HL-60 (cell line): ENCODE measurements around the gene CTNNA1.

Experiments used
- SPI1 ChIP-seq: IDR thresholded peaks from 2 replicates; pipeline ENCODE4 v1.6.1; 2012; ENCODE audit warnings: low read depth, mild to moderate bottlenecking, borderline replicate concordance
- TF ChIP-seq, protein P1 (sequence below): IDR thresholded peaks from one replicate; pipeline ENCODE4 v1.5.1; 2011; ENCODE audit warnings: low read length, control low read depth, inconsistent platforms; ENCODE audit not compliant: insufficient read depth

DNA sequence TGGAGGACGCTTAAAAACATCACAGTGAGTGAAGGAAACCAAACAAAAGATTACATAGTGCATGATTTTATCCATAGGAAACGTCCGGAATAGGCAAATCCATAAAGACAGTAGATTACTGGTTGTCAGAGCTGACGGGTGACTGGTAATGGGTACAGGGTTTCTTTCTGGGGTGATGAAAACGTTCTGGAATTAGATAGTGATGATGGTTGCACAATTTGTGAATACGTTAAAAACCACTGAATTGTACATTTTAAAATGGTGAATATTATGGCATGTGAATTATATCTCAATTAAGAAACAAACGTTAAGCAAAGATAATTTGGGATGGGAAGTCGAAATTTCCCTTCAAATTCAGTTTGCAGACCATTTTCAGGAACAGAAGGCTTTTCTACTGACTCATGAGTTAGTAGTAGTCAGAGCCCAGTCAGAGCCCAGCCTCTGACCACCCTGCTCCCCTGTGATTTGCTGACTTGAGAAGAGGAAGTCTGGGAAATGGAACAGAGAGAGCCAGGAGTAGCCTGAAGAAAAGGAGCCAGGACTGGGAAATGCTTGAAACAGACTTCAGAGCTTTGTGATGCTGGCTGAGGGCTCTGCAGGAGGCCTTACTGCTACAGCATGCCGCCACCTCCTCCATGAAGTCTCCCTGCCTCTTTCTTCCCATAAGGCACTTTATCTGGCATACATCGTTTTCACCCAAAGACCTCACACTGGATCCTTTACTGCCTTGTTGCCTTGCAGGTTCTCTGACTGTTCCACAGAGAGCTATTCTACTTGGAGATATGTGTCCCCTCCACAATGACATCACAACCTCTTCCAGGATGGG, 46.4 kb upstream of the CTNNA1 start:
- TF ChIP-seq, protein P1, sequence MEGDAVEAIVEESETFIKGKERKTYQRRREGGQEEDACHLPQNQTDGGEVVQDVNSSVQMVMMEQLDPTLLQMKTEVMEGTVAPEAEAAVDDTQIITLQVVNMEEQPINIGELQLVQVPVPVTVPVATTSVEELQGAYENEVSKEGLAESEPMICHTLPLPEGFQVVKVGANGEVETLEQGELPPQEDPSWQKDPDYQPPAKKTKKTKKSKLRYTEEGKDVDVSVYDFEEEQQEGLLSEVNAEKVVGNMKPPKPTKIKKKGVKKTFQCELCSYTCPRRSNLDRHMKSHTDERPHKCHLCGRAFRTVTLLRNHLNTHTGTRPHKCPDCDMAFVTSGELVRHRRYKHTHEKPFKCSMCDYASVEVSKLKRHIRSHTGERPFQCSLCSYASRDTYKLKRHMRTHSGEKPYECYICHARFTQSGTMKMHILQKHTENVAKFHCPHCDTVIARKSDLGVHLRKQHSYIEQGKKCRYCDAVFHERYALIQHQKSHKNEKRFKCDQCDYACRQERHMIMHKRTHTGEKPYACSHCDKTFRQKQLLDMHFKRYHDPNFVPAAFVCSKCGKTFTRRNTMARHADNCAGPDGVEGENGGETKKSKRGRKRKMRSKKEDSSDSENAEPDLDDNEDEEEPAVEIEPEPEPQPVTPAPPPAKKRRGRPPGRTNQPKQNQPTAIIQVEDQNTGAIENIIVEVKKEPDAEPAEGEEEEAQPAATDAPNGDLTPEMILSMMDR = no peak
- no peak for TF ChIP-seq SPI1
